G401.6 (cell line): ENCODE data around the gene CPNE7.
"Not testable (repeated sequence)": the region's sequence is repeated elsewhere in the genome, so short reads cannot be mapped to it uniquely, and the experiment has no call there.

Source experiments
- FAIRE-seq: peaks from 2 replicates; lab custom pipeline; 2012; peaks lifted over from hg19 to GRCh38; lab: Jason Lieb, UNC

Gene CPNE7

DNA sequence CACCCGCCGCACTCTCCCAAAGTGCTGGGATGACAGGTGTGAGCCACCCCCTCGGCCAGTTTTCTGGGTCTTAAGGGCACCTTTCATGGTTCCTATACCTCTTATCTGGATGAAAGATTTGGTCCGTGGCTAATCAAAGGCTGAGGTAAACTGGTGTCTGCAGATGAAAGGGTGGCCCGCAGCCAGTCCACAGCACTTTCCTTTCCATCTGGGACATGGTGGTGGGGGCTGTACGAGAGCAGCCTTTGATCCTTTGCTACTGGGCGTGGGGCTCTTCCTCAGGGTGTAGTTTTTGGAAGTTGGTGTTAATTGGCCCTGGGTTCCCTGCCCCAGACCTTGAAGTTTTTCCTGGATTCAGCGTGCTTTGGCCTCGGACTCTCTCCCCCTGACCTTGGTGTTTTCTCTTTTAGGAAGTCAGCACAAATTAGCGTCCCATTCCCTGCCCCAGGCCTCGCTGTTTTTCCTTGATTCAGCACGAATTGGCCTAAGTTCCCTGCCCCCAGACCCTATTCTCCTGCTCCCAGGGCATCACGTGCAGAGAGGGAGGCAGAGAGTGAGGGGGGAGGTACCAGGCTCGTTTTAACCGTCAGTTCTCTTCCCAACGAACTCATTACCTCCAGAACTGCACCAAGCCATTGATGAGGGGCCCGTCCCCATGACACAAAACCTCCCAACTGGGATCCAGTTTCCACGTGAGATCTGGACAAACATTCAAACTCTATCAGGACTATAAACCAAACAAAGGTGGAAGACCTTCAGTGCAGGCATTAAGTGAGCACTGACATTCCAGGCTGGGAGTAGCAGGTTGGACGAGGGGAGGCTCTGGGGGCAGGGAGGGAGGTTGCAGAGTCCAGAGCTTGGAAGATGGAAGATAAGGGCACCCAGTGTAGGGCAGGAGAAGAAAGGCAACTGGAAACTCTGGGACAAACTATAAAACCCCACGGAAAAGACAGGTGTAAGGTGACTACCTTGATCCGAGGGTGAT is 49.5 kb downstream of the CPNE7 start:
- no peak for FAIRE-seq

DNA sequence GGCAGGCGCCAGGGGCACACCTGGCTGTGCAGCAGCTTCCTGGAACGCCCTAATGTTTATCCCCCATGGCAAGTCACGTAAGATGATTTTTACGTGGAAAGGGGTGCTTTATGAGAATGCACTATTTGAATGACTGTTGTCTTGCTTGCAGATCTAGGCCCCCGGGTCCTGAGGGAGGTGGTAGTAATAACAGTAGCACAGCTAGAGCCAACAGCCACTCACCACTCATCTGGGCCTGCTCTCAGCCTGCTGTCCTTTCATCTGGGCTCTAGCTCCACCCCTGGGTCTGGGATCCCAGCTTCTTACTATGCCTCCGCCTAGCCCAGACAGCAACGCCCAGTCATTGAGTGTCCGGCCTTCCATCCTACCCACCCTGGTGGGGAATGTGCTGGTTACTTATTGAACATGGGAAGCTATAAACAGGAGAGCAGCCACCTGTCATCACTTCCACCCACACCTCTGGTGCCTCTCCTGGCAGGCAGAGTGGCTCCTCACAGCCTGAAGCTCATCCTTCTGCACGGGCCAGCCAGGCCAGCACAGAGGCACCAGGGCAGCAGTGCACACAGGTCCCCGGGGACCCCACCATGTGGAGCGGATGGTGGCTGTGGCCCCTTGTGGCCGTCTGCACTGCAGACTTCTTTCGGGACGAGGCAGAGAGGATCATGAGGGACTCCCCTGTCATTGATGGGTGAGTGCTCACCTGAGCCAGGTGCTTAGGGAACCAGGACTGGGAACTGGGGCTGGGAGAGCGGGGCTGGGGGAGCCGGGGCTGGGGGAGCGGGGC is 54.5 kb downstream of the CPNE7 start:
- no peak for FAIRE-seq

DNA sequence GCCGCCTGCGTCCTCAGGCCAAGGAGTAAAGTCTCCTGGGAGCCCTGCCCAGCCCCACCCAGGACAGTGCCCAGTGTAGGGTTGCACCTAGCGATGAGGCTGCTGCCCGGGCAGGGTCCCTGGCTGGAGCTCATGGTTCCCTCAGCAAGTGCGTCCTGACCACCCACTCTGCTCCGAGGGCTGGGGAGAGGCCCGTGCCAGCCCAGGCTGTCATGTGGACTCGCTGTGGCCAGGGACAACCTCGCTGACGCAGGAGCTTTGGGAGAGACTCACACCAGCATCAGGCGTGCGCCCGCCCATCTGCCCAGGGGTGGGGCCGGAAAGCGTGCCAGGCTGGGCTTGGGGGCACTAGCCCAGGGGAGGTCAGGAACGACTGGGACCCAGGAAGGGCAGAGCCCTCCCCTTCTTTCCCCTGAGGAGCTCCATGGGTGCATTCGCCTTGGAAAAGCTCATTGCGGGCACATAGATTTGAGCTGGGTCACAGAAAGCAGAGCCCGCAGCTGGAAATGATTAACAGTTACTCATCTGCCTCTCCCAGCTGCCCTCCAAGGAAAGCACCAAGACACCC is 57.6 kb downstream of the CPNE7 start:
- no peak for FAIRE-seq

DNA sequence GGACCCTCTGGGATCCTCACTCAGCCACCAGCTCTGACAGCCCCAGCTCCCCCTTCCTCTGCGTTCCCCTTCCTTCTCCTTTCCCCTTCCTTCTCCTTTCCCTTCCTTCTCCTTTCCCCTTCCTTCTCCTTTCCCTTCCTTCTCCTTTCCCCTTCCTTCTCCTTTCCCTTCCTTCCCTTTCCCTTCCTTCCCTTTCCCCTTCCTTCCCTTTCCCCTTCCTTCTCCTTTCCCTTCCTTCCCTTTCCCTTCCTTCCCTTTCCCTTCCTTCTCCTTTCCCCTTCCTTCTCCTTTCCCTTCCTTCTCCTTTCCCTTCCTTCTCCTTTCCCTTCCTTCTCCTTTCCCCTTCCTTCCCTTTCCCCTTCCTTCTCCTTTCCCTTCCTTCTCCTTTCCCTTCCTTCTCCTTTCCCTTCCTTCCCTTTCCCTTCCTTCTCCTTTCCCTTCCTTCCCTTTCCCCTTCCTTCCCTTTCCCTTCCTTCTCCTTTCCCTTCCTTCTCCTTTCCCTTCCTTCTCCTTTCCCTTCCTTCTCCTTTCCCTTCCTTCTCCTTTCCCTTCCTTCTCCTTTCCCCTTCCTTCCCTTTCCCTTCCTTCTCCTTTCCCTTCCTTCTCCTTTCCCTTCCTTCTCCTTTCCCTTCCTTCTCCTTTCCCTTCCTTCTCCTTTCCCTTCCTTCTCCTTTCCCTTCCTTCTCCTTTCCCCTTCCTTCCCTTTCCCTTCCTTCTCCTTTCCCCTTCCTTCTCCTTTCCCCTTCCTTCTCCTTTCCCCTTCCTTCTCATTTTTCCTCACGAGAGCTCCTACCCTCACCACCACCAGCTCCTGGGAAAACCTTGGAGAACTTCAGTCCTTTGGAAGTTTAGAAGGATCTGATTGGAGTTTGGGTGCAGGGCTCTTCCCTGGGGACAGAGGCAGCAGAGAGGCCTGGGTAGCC is 59.2 kb downstream of the CPNE7 start:
- FAIRE-seq: not testable (repeated sequence)

DNA sequence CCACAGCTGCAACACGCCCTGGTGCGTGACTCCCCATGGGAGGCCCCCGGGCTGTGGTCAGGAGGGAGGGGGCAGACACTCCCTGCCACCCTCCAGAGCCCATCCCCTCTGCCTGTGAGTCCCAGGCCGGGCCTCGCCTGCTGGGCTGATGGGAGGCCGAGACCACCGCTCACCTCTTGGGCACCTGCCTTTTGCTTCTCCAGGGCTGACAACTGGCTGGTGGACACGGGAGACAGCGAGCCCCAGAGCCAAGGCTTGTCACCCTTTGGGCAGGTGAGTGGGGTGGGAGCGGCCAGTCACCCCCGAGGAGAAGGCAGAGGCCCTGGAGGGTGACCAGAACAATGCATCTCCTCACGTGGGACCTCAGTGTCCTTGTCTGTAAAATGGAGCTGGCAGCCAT is 61.1 kb downstream of the CPNE7 start:
- no peak for FAIRE-seq

DNA sequence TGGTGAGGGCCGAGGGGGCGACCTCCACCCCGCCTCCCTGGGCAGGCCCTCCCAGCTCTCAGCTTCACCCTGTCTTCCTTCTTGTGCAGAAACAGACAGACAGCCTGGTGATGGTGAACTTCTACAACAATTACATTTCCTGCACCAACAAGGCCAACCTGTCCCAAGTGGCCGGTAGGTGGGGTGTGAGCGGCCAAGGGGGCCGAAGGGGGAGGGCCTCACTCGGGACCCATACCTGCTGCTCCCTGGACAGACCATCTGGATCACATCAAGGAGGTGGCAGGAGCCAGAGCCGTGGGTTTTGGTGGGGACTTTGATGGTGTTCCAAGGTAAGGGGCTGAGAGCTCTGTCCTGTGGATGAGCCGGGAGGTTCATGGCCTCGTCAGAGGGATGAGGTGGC is 61.8 kb downstream of the CPNE7 start:
- FAIRE-seq: no peak

DNA sequence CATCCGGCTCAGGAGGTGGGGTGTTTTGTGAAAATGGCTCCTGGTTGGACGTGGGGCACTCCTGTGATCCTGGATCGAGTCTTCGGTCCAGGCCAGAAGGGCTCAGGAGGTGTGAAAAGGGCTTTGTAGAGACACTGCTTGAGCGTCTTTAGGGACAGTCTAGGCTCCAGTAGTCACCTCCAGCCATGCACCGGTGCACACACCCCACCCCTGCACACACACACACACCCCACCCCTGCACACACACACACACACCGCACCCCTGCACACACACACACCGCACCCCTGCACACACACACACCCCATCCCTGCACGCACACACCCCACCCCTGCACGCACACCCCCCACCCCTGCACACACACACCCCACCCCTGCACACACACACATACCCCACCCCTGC is 62.9 kb downstream of the CPNE7 start:
- no peak for FAIRE-seq

DNA sequence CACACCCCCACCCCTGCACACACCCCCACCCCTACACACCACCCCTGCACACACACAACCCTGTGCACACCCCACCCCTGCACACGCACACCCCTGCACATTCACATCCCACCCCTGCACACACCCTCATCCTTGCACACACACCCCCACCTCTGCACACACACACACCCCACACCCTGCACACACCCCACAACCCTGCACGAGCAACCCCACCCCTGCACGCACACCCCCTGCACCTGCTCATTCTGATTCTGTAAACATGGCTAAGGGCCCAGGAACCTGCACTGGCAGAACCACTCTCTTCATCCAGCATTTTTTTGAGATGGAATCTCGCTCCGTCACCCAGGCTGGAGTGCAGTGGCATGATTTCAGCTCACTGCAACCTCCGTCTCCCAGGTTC is 63.8 kb downstream of the CPNE7 start:
- no peak for FAIRE-seq

DNA sequence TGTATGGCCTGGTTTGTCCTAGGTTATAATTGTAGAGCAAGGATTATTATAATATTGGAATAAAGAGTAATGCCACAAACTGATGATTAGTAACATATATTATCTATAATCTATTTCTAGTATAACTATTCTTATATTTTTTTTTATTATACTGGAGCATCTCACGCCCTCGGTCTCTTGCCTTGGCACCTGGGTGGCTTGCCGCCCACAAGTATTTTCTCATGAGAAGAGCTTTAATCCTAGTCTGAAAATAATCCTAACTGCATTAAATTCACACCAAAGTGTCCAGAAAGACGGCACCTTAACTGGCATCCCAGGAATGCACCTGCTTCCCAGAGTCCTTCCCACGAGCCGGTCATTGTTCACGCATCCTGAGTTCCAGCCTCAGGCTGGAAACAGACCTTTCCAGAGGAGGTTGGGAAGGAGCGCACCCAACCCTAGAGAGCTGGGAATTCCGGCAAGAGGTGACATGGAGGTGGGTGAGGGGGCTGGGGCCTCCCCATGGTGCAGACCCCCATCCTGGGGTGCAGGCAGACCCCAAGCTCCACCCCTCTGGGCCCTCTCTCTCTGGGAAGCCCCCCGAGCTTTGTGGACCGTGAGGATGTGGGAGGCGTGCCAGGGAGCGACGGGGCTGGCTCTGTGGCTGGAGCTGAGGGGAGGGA is 66.0 kb downstream of the CPNE7 start:
- FAIRE-seq: no peak

DNA sequence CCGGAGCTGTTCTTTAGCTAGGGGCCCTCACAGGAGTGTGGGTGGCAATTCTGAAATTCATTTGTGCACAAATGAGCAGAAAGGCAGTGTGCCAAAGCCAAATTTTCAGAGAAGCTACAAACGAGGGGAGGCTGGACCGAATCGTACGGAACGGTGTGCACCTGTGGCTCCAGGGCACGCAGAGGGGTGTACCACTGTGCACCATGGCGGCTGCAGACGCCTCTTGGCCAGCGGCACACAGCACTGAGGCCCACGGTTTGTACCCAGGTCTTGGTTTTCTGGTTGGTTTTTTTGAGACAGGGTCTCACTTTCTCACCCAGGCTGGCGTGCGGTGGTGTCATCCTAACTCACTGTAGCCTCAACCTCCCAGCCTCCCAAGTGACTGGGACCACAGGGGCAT is 67.0 kb downstream of the CPNE7 start:
- no peak for FAIRE-seq

DNA sequence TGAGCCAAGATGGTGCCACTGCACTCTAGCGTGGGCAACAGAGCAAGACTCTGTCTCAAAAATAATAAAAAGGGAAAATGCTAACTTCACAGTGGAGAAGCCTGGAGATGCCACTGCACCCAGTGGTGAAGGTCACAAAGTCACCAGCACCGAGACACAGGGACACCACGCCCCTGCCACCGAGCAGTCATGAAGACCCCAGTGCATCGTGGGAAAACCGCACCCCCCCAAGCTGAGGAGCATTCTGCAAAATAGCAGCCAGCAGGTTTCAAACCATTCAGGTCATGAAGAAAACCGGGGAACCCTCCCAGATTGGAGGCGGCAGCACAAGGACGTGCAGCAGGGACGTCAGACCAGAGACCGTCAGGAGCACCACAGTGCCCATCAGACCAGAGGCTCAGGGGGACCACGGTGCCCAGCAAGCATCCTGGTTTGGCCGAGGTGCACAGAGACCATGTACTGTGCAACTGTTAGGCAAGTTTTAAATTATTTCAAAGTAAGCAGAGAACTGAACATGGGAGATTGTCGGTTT is 68.3 kb downstream of the CPNE7 start:
- no peak for FAIRE-seq

DNA sequence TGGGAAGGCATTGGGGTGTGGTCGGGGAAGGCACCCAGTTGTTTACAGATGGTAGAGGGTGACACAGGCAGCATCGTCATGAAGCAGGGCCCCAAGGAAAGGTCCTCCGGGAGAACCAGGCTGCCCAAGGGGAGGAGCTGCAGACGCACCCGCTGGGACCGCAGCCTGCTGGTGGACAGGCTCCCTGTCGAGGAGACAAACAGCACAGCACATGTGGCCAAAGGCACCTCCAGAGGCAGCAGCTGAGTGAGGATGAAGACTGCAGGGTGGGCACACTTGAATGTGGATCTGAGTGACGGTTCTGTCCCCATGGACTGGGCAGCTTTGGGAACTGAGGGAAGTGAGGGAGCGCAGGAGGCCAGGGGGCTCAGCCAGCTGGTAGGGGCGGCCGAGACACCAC is 69.6 kb downstream of the CPNE7 start:
- no peak for FAIRE-seq

DNA sequence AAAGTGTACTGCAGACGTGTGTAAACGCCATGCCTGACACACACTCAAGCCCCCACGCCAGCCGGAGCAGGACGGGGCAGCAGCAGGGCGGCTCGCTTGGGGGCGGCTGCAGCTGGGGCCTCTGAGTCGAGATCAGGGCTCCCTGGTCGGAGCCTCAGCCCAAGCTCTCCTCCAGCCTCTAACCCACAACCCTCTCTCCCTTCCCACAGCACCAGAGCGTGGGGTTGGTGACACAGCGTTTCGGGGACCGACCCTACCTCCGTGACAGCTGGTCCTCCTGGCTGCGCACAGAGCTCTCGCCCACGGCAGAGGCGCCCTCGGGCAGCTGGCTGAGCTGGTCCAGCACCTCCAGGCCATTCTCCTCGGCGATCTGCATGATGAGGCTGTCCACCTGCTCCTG is 70.7 kb downstream of the CPNE7 start:
- FAIRE-seq: no peak
